Muscle of arm (tissue), 12 donors: Measurements from ENCODE around the gene PBX2. TPM values are rescaled to one million over a fixed set of nuclear protein-coding genes. Genes with fewer than 3 reads are reported as not detected.

Experiments used
- DNase-seq: peaks from one replicate; pipeline ENCODE4 v3.0.0-alpha.2; 2013
- polyA plus RNA-seq, 12 donors: library from polyadenylated mRNA; unstranded; fragments of 120-200 nt; gene quantifications; one replicate each; pipeline ENCODE4 v1.2.1, GENCODE V29; 2013; ENCODE audit not compliant: insufficient read length in 12 of 12

The PBX2 gene
- polyA plus RNA-seq, 12 donors: 93.3 to 186 (median 113) TPM

DNA sequence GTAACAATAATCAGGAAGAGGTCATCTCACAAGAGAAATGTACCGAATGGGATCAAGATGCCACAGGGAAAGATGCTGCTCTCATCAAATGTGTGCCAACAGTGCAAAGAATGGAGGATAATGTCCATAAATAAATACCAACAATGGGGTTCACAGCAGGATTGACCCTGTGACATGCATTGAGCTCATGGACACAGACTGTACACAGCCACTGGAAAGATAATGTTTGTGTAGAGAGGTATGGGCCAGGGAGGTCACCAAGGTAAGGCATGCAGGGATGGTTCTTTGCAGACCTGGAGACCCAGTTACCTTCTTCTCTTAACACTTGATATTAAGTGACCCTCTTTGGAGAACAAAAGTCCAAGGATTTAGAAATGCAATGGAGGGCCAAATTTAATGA lies 15.6 kb downstream of the PBX2 start:
- no peak for DNase-seq

- no peak for DNase-seq
Observed at GRCh38 chr6:32173051-32173727, 16.8 kb downstream of the PBX2 start.

GRCh38 chr6:32171234-32171633 lies 18.8 kb downstream of the PBX2 start:
- no peak for DNase-seq

DNA sequence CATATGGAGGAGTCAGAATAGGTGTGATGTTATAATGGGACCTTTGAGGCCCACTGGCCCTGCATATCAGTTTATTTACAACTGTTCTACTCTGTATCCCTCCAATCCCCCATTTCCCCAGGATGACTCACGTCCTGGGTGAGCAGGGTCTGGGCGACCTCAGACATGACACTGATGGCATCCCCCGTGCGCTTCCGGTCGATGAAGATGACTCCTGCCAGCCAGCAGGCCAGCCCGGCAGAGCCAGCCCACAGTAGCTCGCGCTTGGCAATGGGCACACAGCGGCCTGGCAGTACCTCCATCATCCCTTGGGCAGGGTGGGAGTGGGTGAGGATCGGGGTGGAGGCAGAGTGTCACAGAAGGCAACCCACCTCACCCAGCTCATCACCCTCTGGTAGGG lies 19.7 kb downstream of the PBX2 start:
- no peak for DNase-seq

DNA sequence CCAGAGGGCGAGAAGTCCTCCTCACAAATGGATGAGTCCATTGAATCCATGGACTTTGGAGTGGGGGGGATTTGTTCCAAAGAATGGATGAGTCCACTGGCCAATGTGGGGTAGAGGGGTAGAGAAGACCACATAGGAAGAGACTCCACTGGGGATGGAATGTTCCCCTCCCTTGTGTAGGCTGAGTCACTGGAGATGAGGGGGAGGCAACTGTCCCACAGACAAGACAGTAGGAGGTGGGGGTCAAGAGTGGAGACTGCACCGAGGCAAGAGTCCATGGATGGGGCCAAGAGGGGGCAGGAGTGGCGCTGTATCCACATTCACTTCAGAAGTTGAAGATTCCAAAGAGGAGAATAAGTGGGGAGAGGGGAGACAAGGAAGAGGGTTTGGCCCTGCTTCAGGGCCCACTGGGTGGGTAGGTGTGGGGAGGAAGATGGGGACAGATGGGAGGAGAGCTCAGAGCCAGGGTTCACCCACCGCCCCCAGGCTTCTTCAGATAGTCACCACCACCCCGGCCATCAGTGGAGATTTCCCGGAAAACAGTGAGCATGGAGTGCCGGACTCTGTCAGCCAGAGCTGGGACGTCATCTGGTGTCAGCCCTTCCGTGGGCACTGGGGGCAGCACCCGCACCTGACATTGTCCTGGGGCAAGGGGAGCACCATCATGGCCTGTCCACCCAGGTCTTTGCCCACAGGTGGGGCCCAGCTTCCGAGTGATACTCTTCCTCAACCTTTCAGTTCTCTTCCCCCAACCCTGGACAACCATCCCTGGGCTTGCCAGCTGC lies 21.0 kb downstream of the PBX2 start:
- DNase-seq: no peak

DNA sequence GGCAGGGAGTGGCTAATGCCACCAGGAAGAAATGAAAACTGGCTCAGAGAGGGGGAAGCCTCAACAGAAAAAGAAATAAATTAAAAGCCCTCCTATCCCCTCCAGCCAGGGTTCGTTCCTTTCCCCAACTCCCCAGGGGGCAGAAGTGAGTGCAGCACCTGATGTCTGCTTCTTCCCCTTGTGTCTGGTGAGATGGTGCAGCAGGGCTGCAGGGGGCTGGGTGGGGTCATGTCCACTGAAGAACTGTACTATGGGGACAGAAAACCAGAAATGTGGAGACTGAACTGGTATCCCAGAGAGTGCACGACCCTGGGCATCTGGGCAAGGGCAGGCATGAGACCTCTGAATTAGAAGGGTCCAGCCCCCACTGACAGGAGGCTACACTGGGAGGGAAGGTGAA lies 21.7 kb downstream of the PBX2 start:
- no peak for DNase-seq

- no peak for DNase-seq
Observed at GRCh38 chr6:32167761-32168262, 22.2 kb downstream of the PBX2 start.

- DNase-seq: no peak
Observed at GRCh38 chr6:32167154-32167760, 22.7 kb downstream of the PBX2 start.

DNA sequence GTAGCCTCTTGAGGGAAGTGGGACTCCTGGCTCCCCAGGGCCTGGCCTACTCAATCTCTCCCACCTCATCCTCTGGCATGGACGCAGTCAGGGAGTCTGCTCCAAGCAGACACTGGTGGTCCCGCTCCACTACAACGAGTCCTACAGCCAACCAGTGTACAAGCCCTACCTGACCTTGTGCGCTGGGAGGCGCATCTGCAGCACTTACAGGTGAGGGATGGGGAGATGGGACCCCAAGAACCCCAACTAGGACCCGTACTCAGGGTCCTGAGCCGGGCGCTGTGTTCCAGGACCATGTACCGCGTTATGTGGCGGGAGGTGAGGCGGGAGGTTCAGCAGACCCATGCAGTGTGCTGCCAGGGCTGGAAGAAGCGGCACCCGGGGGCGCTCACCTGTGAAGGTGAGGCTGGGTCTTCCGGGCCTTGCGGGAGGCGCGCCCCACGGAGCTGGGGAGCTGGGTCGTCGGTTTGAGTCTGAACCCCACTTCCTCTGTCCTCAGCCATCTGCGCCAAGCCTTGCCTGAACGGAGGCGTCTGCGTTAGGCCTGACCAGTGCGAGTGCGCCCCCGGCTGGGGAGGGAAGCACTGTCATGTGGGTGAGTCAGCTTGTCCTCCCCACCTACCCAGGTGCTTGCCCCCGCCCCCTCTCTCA lies 23.5 kb downstream of the PBX2 start:
- DNase-seq: no peak

- DNase-seq: no peak
Observed at GRCh38 chr6:32164295-32164694, 25.7 kb downstream of the PBX2 start, which contains the start of gene EGFL8. EGFL8 (plus strand) TSS chr6:32164595; CDS start chr6:32166166, 1,571 bp downstream.

DNA sequence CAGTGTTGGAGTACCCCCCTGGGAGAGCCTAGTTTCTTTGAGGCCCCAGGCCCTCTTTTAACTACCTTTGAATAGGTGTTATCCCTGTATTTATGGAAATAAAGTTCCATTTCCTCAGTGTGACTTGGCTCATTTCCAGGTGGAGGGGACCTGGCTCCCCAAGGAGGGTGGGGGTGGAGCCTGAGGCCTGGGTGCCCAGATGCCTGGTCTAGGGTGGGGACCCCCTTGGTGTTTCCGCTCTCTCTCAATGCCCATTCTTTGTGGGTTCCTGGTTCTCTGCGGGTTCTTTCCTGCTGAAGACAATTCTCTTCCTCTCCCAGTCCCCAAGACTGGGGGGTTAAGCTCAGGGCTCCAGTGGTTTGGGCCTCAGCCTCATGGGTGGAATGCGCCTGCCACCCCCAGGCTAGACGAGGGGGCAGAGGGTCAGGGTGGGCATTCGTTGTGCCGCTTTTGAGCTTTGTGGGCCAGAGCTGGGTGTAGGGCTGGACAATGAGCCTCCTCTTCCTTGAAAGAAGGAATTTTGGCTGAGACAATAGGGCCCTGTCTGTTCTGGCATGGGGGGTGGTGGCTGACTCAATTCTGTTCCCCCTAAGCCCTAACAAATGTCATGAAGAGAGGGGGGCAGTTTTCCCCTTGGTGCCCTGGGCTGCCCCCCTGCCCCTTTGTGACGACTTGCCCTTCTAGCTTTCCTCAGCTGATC lies 26.3 kb downstream of the PBX2 start:
- DNase-seq: no peak

- DNase-seq: no peak
Observed at GRCh38 chr6:32158052-32158451, 31.9 kb downstream of the PBX2 start.

DNA sequence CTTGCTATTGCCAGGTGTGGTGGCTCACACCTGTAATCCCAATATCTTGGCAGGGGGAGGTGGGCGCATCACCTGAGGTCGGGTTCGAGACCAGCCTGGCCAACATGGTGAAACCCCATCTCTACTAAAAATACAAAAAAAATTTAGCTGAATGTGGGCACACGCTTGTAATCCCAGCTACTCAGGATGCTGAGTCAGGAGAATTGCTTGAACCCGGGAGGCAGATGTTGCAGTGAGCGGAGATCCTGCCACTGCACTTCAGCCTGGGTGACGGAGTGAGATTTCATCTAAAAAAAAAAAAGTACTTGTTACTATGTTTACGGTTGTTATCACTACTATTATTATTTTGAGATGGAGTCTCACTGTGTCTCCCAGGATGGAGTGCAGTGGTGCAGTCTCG lies 33.1 kb downstream of the PBX2 start:
- no peak for DNase-seq

DNA sequence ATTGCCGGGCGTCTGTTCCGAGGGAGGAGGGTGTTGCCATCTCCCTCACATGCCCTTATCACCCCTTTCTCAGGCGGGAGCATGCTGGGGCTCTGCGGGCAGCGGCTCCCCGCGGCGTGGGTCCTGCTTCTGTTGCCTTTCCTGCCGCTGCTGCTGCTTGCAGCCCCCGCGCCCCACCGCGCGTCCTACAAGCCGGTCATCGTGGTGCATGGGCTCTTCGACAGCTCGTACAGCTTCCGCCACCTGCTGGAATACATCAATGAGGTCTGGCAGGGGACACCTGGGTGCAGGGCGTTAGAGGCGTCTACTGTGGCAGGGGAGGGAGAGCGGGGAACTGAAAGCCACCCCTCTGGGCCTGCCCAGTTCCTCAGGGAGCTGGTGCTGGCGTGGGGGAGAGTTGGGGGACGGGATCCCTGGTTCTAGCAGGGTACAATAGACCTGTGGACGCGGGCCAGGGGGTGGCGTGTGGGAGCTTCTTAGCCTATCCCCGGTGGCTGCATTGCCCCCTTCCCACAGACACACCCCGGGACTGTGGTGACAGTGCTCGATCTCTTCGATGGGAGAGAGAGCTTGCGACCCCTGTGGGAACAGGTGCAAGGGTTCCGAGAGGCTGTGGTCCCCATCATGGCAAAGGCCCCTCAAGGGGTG lies 35.4 kb downstream of the PBX2 start:
- DNase-seq: peak; percentile 65

DNA sequence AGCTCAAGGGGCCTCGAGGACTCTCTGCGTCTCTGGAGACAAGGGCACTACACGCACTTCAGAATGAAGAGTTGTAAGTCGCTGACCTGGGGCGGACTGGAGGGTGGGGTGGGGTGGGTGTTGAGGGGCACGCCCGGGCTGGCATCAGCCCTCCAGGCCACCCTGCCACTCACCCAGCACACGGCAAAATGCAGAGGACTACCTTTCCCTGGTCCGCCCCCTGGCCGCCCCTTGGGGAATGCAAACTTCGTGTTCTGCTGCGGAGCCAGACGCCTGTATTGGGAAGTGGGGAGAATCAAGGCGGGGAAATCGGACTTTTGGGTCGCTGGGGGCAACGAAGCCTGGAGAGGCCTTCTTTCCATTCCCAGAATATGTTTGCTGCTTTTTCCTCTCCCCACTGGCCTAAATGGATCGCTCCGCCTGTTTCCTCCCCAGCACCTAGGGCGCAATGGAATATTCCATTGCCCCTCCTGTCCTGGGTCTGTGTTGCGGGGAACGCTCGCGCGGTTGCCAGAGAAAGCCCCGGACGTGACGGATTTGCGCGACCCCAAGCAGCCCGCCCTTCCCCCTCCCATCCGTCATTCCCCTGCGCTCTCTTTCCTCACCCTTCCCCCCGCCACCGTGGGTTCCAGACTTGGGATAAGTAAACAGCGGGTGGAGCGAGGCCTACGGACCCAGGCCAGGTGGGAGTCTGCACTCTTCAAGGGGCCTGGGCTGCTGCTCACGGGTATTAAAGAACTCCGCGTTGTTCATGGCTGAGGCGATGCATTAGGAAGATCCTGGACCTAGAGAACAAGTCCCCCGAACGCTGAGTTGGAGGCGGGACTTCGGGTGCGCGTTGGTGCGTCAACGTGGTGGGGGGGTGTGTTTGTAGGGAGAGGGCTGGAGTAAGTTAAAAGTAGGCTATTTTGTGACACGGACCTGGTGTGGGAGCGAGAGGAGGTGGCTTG lies 36.2 kb downstream of the PBX2 start, which contains the start of gene PPT2:
PPT2 (plus strand) TSS at position 578 of the 950 bp plus-strand sequence. CDS start 454 bp downstream, outside the sequence.
- DNase-seq: peak; percentile 96

DNA sequence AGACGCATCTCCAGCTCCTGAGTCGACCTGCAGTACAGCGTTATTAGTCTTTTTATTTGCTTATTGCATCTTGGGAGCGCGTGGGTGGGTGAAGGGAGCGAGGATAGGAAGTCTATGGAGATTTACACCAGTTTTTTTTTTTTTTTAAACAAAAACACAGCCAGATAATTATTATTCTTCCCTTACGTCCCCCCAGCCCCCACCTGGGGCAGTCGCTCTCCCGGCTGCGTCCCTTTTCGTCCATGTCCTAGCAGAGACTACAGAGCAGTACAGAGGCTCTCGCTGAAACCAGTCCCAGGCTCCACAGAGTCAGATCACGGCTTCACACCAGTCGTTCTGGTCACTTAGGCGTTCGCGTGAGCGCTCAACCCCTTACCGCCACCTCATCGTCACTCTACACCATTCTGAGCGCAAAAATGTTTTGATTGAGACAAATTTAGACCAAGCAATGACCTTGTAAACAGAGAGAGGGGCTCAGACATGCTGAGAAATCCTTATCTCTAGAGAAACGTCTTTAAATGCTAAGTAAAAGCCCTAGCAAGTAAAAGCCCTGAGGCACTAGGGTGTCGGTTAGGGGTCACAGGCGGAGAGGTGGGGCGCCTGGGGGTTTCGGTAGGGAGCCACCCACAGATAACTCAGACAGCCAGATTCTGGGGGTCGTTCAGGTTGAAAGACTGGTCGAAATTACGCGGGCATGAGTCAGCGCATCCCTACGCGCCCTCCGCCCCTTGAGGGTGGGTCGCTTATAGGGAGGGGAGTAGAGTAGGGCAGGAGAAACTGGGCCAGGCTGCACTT lies 37.0 kb downstream of the PBX2 start:
- DNase-seq: peak; percentile 32

- DNase-seq: no peak
Observed at GRCh38 chr6:32151863-32152768, 37.9 kb downstream of the PBX2 start, which contains the start of gene PRRT1. PRRT1 (minus strand) TSS chr6:32151939; CDS start chr6:32151827, 112 bp downstream.
